ENCODE results near the gene TMC3. TPM values are rescaled to one million over a fixed set of nuclear protein-coding genes. Genes with fewer than 3 reads are reported as not detected.

The TMC3 gene
- total and polyA plus RNA-seq, 10 of the 15 experiments (the other 5 are each of a cell fraction or from before 2014, with no cell fraction given): 0.03 to 0.04 (median 0.04) TPM; not detected in 7

GRCh38 chr15:81411051-81411450, 37.0 kb upstream of the TMC3 start:
- ATAC-seq (no peak), DNase-seq (ENCODE audit: low read depth, low spot score) (no peak), FAIRE-seq (no peak)
- POLR2A ChIA-PET: no interaction called here
- Histone ChIP-seq H3K36me3 (ENCODE audit: control insufficient read depth in 2 of 2, insufficient read depth in 2 of 2, low read length in 1 of 2) (no peaks in the 10 kb centered on the region), H3K27ac (ENCODE audit: control insufficient read depth, insufficient read depth) (no peak overlapping the region), H3K9ac (ENCODE audit: control insufficient read depth, insufficient read depth, low read length) (no peak overlapping the region), H4K20me1 (ENCODE audit: control insufficient read depth, insufficient read depth) (no peaks in the 10 kb centered on the region), H3K79me2 (ENCODE audit: control insufficient read depth, insufficient read depth, low read length) (no peaks in the 10 kb centered on the region), H3K27me3 (replicated peaks in 1 of 2; ENCODE audit: control insufficient read depth in 2 of 2, insufficient read depth in 2 of 2, low read length in 1 of 2) (0 out of 4 replicates have a peak, but pooled peaks cover 0 to 3% of the 10 kb centered on the region in 2 experiments), H3K4me3 (no peak overlapping the region), H2AFZ (ENCODE audit: control insufficient read depth, low read depth, low read length) (no peak overlapping the region), H3K4me2 (ENCODE audit: control insufficient read depth, insufficient read depth) (no peak overlapping the region), H3K9me3 (replicated peaks; ENCODE audit: control insufficient read depth, insufficient read depth, low read length) (no peaks in the 10 kb centered on the region; the same call in 2 of the 3 replicates), H3K4me1 (ENCODE audit: control insufficient read depth, insufficient read depth, low read length) (no peaks in the 10 kb centered on the region)
- BruUV-seq (replicated peaks): no TSS peak
- WGBS (ENCODE audit: insufficient coverage, insufficient replicate concordance, low lambda C conversion rate, missing lambda C conversion rate): 50% methylated on average over 2 of the region's 2 CpGs
- SMC1A ChIA-PET (ENCODE audit: uncharacterized antibody, unreplicated experiment): interaction anchor here (0.7 to 1.4 kb wide), 3 partner anchors 22 to 694 kb away, joined by 3 read pairs; no protein-coding TSS in a partner anchor
- CTCF ChIA-PET: interaction anchor here (0.9 to 2.4 kb wide), 7 partner anchors 11 to 144 kb away, joined by 3 to 7 read pairs (median 3); no protein-coding TSS in a partner anchor
- no peak for TF ChIP-seq CBX3 (IDR thresholded peaks at IDR 0.05; ENCODE audit: borderline replicate concordance, low read depth)
- TF ChIP-seq BHLHE40 (IDR thresholded peaks at IDR 0.05; ENCODE audit: borderline replicate concordance in 1 of 2, low read depth in 2 of 2, low read length in 1 of 2): no peak
- TF ChIP-seq MEF2B (IDR thresholded peaks at IDR 0.05; ENCODE audit: partially characterized antibody, poor library complexity, severe bottlenecking): no peak
- TF ChIP-seq ZNF592 (IDR thresholded peaks at IDR 0.05): no peak
- TF ChIP-seq TCF3 (IDR thresholded peaks at IDR 0.05; ENCODE audit: borderline replicate concordance, insufficient read depth, low read depth, low read length): no peak
- TF ChIP-seq NFYA (IDR thresholded peaks at IDR 0.05; ENCODE audit: borderline replicate concordance, low read depth, low read length): no peak
- no peak for TF ChIP-seq ELK1 (IDR thresholded peaks at IDR 0.05; ENCODE audit: low read depth, low read length)
- in situ Hi-C loops (cut with MboI): no loop called here
- RAD21 ChIA-PET (ENCODE audit: unreplicated experiment): interaction anchor here (0.7 kb wide), 1 partner anchor 11 kb away, joined by 4 read pairs; no protein-coding TSS in a partner anchor
- intact Hi-C loops (cut with micrococcal nuclease; ENCODE audit: unreplicated experiment): no loop called here
